GM18858 (cell line): ENCODE data around the gene MMAB.

Experiments
- ATAC-seq: cut with Tn5 transposase; IDR thresholded peaks from one replicate; pipeline ENCODE4 v1.9.1; 2021; ENCODE audit not compliant: unreplicated experiment

MMAB gene

GRCh38 chr12:109541413-109541726 is 31.9 kb downstream of the MMAB start:
- no peak for ATAC-seq

DNA sequence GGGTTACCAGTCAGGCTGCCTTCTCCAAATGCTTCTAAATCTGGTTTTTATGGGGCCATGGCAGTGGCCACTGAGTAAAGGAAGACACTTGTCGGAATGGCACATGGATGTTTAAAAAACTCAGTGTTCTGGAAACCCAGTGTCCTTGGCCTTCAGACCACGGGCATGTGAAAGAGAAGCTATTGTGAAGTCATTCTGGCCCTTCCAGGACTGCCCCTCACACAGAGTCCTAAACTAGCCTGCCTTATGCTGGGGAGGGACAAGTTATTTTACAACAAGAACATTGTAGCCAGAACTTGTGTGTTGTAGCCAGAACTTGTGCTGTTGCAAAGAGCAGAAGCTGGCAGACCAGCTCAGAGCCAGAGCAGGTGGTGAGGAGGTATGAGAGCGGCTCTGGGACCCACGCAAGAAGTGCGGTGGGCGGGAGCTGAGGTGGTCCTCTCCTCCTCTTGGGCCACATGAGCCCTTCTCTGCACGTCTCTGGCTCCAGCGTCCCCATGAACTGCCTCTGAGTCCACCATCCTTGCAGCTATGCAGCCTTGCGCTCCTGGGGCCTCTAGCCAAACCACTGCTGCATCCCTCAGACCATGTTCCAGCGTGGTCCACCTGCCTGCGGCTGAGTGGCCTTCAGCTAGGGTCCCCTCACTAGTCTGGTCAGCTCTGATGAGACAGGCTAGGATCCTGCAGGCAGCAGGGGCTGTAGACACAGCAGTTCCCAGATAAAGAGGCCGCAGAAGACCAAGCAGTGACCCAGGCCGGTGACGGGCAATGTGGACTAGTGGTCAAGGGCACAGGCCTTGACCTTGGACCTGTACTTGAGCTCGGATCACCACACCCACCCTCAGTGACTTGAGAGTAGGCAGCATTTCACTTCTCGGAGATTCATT is 32.5 kb downstream of the MMAB start:
- no peak for ATAC-seq

GRCh38 chr12:109539508-109539907 is 33.8 kb downstream of the MMAB start:
- no peak for ATAC-seq

DNA sequence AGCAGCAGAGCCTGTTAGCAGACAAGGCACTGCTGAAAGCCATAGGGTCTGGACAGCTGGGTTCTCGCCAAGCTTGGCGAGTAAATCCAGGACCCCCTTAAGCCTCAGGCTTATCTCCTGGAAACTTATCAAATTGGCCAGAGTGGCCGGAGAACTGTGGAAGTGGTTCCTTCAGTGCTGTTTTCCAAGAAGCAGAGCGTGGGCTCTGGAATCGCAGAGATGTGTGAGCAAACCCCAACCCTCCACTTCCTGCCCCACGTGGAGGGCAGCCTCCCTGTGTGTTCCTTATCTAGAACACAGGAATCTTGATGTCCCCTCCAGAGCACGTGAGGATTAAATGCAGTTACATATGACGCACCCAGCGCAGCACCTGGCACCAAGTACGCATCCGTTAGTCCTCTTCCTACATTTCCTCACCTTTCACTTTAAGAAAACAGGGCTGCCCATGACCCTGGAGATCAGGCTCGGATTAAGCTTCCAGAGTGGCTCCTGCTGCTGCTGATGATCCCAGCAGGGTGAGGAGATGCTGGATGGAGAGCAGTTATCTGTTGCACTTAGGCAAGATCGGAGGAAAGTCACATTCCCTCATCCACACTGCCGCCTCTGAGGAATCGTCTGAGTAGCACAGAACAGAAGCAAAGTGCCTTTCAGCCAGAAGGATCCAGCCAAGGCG is 35.0 kb downstream of the MMAB start:
- ATAC-seq = no peak

DNA sequence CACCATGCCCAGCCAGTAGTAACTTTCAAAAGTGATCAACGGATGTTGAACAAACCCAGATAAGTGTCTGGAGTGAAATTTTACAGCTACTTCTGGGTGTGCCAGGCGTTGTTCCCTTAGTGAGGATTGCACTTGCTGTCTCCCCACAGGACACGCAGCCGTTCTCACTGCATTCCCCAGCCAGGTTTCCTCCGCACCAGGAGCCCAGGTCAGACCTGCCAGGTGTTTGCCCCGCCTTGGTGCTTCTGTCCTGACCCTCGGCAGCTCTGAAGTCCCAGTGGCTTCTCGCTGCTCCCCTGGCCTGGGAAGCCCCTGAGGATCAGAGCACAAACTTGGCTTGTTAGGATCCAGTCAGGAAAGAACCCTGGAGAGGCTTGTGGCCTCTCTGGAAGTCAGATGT is 36.2 kb downstream of the MMAB start:
- no peak for ATAC-seq

DNA sequence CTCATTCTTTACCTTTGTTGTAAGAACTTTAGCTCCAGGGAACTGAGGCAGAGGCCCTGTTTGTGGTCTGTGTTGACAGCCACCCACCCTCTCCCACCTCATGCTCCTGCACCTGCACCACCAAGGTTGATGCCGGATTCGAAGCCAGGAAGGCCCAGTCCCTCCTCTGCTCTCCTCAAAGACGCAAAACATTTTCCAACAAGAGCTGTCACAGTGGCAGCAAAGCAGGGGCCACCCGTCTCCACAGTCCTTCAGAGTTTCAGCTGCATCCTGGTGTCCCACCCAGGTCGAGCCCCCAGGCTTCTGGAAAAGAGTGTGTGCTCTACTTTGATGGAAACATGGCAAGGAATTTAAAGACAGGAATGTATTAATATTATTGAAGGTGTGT is 37.4 kb downstream of the MMAB start:
- ATAC-seq = no peak

- ATAC-seq = no peak
Measured at GRCh38 chr12:109535231-109535862, 38.0 kb downstream of the MMAB start.

- ATAC-seq = no peak
Measured at GRCh38 chr12:109534456-109534855, 38.8 kb downstream of the MMAB start.

GRCh38 chr12:109533487-109533740 is 39.9 kb downstream of the MMAB start:
- no peak for ATAC-seq

DNA sequence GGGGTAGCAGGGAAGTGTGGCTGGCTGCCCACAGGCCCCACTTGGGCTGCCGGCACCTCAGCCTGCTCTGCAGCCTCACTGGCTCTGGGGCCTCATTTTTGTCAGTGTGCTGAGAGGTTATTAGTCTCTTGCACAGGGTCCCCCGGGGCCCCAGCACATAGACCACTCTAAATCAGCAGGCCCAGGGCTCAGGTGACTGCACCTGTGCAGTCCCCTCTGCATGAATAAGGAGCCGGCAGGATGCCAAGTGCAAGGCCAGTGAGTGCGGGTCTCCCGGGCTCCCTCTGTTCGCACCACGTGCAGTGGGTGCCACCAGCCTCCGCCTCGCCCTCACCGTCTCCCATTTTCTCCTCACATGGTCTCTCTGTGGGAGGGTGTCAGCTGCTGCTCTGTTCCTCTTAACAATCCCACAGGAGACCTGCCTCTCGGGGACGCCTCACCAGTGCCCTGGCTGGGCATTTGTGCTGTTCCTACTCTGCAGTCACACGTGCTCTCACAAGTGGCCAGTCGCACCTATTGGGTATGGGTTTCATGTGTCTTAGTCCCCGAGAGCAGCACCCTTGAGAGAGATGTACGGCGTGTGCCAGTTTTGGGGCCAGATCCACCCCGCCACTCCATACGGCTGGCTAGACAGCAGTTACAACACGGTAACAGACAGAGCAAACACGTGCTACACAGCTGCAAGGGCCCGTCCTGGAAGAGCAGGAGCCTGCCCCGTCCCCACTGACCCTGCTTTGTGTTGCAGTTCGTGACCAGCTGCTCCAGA is 40.4 kb downstream of the MMAB start:
- ATAC-seq = no peak

GRCh38 chr12:109531411-109531810 is 41.9 kb downstream of the MMAB start:
- no peak for ATAC-seq

- ATAC-seq = no peak
Measured at GRCh38 chr12:109529691-109530640, 43.3 kb downstream of the MMAB start.

- no peak for ATAC-seq
Measured at GRCh38 chr12:109527489-109528123, 45.7 kb downstream of the MMAB start.

- ATAC-seq = no peak
Measured at GRCh38 chr12:109525279-109525585, 48.1 kb downstream of the MMAB start.

DNA sequence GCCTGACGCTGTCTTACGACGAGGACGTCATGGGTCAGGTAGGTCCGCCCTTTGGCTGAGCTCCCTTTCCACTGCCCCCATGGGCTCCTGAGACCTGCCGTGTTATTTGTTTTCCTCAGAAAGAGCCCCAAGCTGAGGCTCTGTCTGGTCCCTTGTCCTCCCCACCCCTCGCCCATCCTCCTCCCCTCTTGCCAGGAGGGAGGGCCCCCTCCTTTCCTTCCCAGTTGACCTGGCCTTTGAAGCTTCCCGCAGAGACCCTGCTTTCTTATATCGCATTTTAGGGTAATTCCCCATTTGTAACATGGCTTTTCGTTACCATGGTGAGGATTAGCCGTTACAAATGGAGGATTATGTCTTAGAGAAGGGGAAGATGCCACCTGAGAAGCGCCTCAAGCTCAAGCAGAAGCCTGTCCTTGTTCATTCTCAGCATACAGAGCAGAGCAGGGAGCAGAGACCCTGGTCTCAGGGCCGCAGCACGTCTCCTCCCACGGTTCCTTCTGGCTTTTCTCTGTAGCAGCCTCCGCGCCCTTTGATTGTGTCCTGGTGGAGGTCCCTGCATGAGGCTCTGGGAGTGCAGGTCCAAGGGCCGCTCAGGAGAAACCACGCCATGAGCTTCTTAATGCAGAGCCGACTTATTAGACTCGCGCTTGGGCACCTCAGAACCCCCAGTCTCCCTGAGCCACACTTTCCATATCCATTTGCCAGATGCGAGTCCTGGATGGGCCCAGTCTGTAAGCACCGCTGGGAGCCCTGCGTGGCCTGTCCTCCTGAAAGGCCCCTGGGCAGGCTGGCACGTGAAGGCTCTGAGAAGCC is 48.6 kb downstream of the MMAB start:
- ATAC-seq = no peak

GRCh38 chr12:109523504-109523903 is 49.8 kb downstream of the MMAB start:
- no peak for ATAC-seq

GRCh38 chr12:109523071-109523470 is 50.2 kb downstream of the MMAB start:
- ATAC-seq = no peak

- no peak for ATAC-seq
Measured at GRCh38 chr12:109521831-109522230, 51.5 kb downstream of the MMAB start.

- no peak for ATAC-seq
Measured at GRCh38 chr12:109519787-109520186, 53.5 kb downstream of the MMAB start.
